HCT116 (cell line): Measurements from ENCODE around the gene ANO3. TPM values are rescaled to one million over a fixed set of nuclear protein-coding genes. Genes with fewer than 3 reads are reported as not detected.

Source experiments
- ATAC-seq: fragments of 200-7000 bp; cut with Tn5 transposase; 2 replicates; pipeline ENCODE4 v1.9.1; 2020; ENCODE audit warnings: mild to moderate bottlenecking, moderate library complexity
- BruUV-seq: library from RNA; stranded (reverse); fragments of 400-500 nt; replicated peaks from 2 replicates; lab custom pipeline; 2021; lab: Mats Ljungman, UMichigan
- CTCF ChIA-PET: fragments of 300-600 bp; sonication (Branson Sonifier 250); formaldehyde crosslinking; loops from one replicate; lab custom pipeline; 2021; ENCODE audit warnings: antibody characterized with exemption; lab: Charles Lee
- POLR2A ChIA-PET: fragments of 300-600, 350-600 bp; sonication (Branson Sonifier 250); formaldehyde crosslinking; loops from one replicate; lab custom pipeline; 2021; ENCODE audit warnings: antibody characterized with exemption; lab: Charles Lee
- RAD21 ChIA-PET, 2 experiments: fragments of 300-600 bp; sonication (Branson Sonifier 250); formaldehyde crosslinking; loops; one replicate each; lab custom pipeline; 2023; ENCODE audit warnings: low total read pairs in 2 of 2; ENCODE audit not compliant: uncharacterized antibody in 2 of 2, unreplicated experiment in 2 of 2, low non-redundant PET in 1 of 2; lab: Charles Lee
- DNase-seq: peaks from one replicate; pipeline ENCODE4 v3.0.0-alpha.2; 2010; ENCODE audit warnings: low read depth, low spot score
- H2AFZ ChIP-seq: fragments of 200-600 bp; shearing (Covaris generic), sonication (generic); 2 replicates; pipeline ENCODE4 v1.6.1; 2017; ENCODE audit warnings: low read depth, mixed run types, mixed read lengths, antibody characterized with exemption, low read length; ENCODE audit not compliant: poor library complexity, severe bottlenecking
- H3K27ac ChIP-seq: 2 replicates; pipeline ENCODE4 v1.5.1; 2012; ENCODE audit warnings: low read depth, low read length
- H3K27me3 ChIP-seq: fragments of 200-600 bp; sonication (generic); 2 replicates; pipeline ENCODE4 v1.6.1; 2016; ENCODE audit warnings: mixed run types, low read length, mixed read lengths; ENCODE audit not compliant: insufficient read depth
- H3K36me3 ChIP-seq, 2 experiments: fragments of 200-500 bp in 1 of 2; fragments of 200-600 bp in 1 of 2; sonication (Bioruptor generic) in 1 of 2; sonication (generic) in 1 of 2; 2 replicates each; pipeline versions ENCODE4 v1.5.1 to v1.6.1; 2014 to 2016; ENCODE audit warnings: low read length in 2 of 2, inconsistent platforms in 1 of 2, mixed read lengths in 1 of 2, mixed run types in 1 of 2; ENCODE audit not compliant: insufficient read depth in 2 of 2, control insufficient read depth in 1 of 2
- H3K4me1 ChIP-seq, 2 experiments: fragments of 200-600 bp in 1 of 2; sonication (generic) in 1 of 2; 2 replicates each; pipeline versions ENCODE4 v1.5.1 to v1.6.1; 2012 to 2017; ENCODE audit warnings: low read length in 2 of 2, inconsistent platforms in 1 of 2, mild to moderate bottlenecking in 1 of 2, mixed read lengths in 1 of 2, mixed run types in 1 of 2, moderate library complexity in 1 of 2; ENCODE audit not compliant: insufficient read depth in 2 of 2, control insufficient read depth in 1 of 2
- H3K4me2 ChIP-seq: fragments of 200-600 bp; sonication (generic); 2 replicates; pipeline ENCODE4 v1.6.1; 2017; ENCODE audit warnings: mixed run types, low read length, mixed read lengths
- H3K4me3 ChIP-seq, 2 experiments: fragments of 200-600 bp in 1 of 2; sonication (generic) in 1 of 2; replicated peaks in 1 of 2; 2 replicates each; pipeline ENCODE4 v1.5.1; 2011 to 2016; ENCODE audit warnings: low read length in 2 of 2, control low read depth in 1 of 2, low read depth in 1 of 2, mild to moderate bottlenecking in 1 of 2, mixed read lengths in 1 of 2, mixed run types in 1 of 2
- H3K79me2 ChIP-seq: fragments of 200-600 bp; sonication (generic); 2 replicates; pipeline ENCODE4 v1.6.1; 2017; ENCODE audit warnings: mild to moderate bottlenecking, mixed run types, low read length, moderate library complexity, mixed read lengths; ENCODE audit not compliant: insufficient read depth
- H3K9ac ChIP-seq: fragments of 200-600 bp; sonication (generic); 2 replicates; pipeline ENCODE4 v1.6.1; 2016; ENCODE audit warnings: low read length, mixed read lengths
- H3K9me2 ChIP-seq: fragments of 200-600 bp; sonication (generic), shearing (Covaris generic); 2 replicates; pipeline ENCODE4 v1.6.1; 2017; ENCODE audit warnings: mixed run types, mild to moderate bottlenecking, moderate library complexity; ENCODE audit not compliant: insufficient read depth
- H3K9me3 ChIP-seq, 2 experiments: fragments of 200-500 bp in 1 of 2; fragments of 200-600 bp in 1 of 2; sonication (Bioruptor generic) in 1 of 2; sonication (generic) in 1 of 2; 2 replicates each; pipeline ENCODE4 v1.6.1; 2014 to 2017; ENCODE audit warnings: low read length in 2 of 2, mixed read lengths in 2 of 2, inconsistent platforms in 1 of 2, low read depth in 1 of 2, mild to moderate bottlenecking in 1 of 2, mixed run types in 1 of 2, moderate library complexity in 1 of 2; ENCODE audit not compliant: control insufficient read depth in 1 of 2, insufficient read depth in 1 of 2
- H4K20me1 ChIP-seq: fragments of 200-600 bp; sonication (generic), shearing (Covaris generic); 2 replicates; pipeline ENCODE4 v1.6.1; 2017; ENCODE audit warnings: mixed run types, mild to moderate bottlenecking, moderate library complexity; ENCODE audit not compliant: insufficient read depth
- CBX3 ChIP-seq: IDR thresholded peaks from 2 replicates; pipeline ENCODE4 v1.6.1; 2012; ENCODE audit warnings: low read depth
- CEBPB ChIP-seq: IDR thresholded peaks from 2 replicates; pipeline ENCODE4 v1.6.1; 2012; ENCODE audit warnings: low read depth
- EZH2 ChIP-seq: fragments of 200-600 bp; sonication (generic); IDR thresholded peaks from 2 replicates; pipeline ENCODE4 v1.6.1; 2017; ENCODE audit warnings: antibody characterized with exemption, mixed run types
- FOSL1 ChIP-seq: IDR thresholded peaks from 2 replicates; pipeline ENCODE4 v1.6.1; 2012; ENCODE audit warnings: low read depth
- JUND ChIP-seq: IDR thresholded peaks from 2 replicates; pipeline ENCODE4 v1.6.1; 2012
- POLR2A ChIP-seq: IDR thresholded peaks from 2 replicates; pipeline ENCODE4 v1.7.0; 2011; ENCODE audit warnings: borderline replicate concordance; ENCODE audit not compliant: insufficient read depth, insufficient read length; ENCODE audit errors: extremely low read depth
- SP1 ChIP-seq: IDR thresholded peaks from 2 replicates; pipeline ENCODE4 v1.6.1; 2012; ENCODE audit warnings: low read depth
- TCF7L2 ChIP-seq: IDR thresholded peaks from 2 replicates; pipeline ENCODE4 v1.7.0; 2011; ENCODE audit warnings: borderline replicate concordance, inconsistent platforms; ENCODE audit not compliant: insufficient read depth, insufficient read length; ENCODE audit errors: extremely low read depth
- ZNF274 ChIP-seq: fragments of 200-500 bp; sonication (Bioruptor generic); IDR thresholded peaks from 2 replicates; pipeline ENCODE4 v1.6.1; 2014; ENCODE audit warnings: mild to moderate bottlenecking, low read depth, low read length, inconsistent platforms
- intact Hi-C: fragments of 100-400 bp; cut with micrococcal nuclease; formaldehyde crosslinking; loops from 2 replicates; pipeline ENCODE4 v1.10.0; 2022
- total RNA-seq: library from RNA; stranded (reverse); gene quantifications from one replicate; pipeline ENCODE4 v1.2.1, GENCODE V29; 2021; ENCODE audit not compliant: unreplicated experiment
- TF ChIP-seq, protein P1 (sequence below): IDR thresholded peaks from 2 replicates; pipeline ENCODE4 v1.6.1; 2012; ENCODE audit warnings: low read depth
- TF ChIP-seq, protein P2 (sequence below): IDR thresholded peaks from 2 replicates; pipeline ENCODE4 v1.6.1; 2012
- TF ChIP-seq, protein P3 (sequence below): IDR thresholded peaks from 2 replicates; pipeline ENCODE4 v1.6.1; 2012

Gene ANO3
- total RNA-seq, 1 experiment from 2014 or later, result not detected

DNA sequence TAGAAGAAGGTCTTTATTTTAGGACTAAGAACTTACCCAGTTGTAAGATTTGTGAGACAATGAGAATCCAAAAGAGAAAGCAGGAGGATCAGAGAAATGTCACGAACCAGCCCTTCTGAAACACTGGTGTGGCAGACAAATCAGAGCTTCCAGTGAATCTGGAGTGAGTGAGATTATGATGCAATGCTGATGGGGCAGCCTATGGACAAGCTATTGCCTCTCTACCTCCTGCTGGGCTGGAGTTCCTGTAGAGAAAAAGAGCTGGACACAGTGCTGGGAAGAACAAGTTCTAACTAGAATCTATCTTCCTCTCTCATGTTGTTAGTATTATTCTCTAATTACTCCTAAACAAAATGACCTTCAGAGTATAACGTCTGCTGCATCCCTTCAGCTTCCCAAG lies 12.0 kb upstream of the ANO3 start:
- TF ChIP-seq, protein P1, sequence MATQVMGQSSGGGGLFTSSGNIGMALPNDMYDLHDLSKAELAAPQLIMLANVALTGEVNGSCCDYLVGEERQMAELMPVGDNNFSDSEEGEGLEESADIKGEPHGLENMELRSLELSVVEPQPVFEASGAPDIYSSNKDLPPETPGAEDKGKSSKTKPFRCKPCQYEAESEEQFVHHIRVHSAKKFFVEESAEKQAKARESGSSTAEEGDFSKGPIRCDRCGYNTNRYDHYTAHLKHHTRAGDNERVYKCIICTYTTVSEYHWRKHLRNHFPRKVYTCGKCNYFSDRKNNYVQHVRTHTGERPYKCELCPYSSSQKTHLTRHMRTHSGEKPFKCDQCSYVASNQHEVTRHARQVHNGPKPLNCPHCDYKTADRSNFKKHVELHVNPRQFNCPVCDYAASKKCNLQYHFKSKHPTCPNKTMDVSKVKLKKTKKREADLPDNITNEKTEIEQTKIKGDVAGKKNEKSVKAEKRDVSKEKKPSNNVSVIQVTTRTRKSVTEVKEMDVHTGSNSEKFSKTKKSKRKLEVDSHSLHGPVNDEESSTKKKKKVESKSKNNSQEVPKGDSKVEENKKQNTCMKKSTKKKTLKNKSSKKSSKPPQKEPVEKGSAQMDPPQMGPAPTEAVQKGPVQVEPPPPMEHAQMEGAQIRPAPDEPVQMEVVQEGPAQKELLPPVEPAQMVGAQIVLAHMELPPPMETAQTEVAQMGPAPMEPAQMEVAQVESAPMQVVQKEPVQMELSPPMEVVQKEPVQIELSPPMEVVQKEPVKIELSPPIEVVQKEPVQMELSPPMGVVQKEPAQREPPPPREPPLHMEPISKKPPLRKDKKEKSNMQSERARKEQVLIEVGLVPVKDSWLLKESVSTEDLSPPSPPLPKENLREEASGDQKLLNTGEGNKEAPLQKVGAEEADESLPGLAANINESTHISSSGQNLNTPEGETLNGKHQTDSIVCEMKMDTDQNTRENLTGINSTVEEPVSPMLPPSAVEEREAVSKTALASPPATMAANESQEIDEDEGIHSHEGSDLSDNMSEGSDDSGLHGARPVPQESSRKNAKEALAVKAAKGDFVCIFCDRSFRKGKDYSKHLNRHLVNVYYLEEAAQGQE, result no peak
- no peak for TF ChIP-seq SP1
- TF ChIP-seq TCF7L2, result no peak
- TF ChIP-seq, protein P2, sequence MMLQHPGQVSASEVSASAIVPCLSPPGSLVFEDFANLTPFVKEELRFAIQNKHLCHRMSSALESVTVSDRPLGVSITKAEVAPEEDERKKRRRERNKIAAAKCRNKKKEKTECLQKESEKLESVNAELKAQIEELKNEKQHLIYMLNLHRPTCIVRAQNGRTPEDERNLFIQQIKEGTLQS, result no peak
- no peak for TF ChIP-seq CEBPB
- TF ChIP-seq EZH2, result no peak
- TF ChIP-seq CBX3, result no peak
- no peak for TF ChIP-seq FOSL1
- TF ChIP-seq POLR2A, result no peak
- no peak for TF ChIP-seq JUND
- TF ChIP-seq, protein P3, sequence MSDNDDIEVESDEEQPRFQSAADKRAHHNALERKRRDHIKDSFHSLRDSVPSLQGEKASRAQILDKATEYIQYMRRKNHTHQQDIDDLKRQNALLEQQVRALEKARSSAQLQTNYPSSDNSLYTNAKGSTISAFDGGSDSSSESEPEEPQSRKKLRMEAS, result no peak
- TF ChIP-seq ZNF274, result no peak
- no peaks in the 10 kb centered on the region for H3K27me3 ChIP-seq
- no peak overlapping the region for H2AFZ ChIP-seq
- peaks cover 6 to 7% of the 10 kb centered on the region in 2 experiments; a peak in 2 of 4 replicates for H3K9me3 ChIP-seq
- H3K9me2 ChIP-seq, result no peaks in the 10 kb centered on the region
- H3K4me2 ChIP-seq, result no peak overlapping the region
- H4K20me1 ChIP-seq, result no peaks in the 10 kb centered on the region
- POLR2A ChIA-PET, result no interaction called here
- H3K27ac ChIP-seq, result no peak overlapping the region
- no TSS peak for BruUV-seq
- H3K9ac ChIP-seq, result no peak overlapping the region
- no peak for DNase-seq
- H3K4me1 ChIP-seq, result no peaks in the 10 kb centered on the region
- RAD21 ChIA-PET, result no interaction called here
- intact Hi-C loops, result no loop called here
- no peaks in the 10 kb centered on the region for H3K36me3 ChIP-seq
- no peaks in the 10 kb centered on the region for H3K79me2 ChIP-seq
- no peak for ATAC-seq
- no peak overlapping the region for H3K4me3 ChIP-seq
- CTCF ChIA-PET, result no interaction called here
